ENCODE data around the gene POGK. TPM values are rescaled to one million over a fixed set of nuclear protein-coding genes. Genes with fewer than 3 reads are reported as not detected.
A peak's percentile ranks its signal among the peaks of the same experiment; 100 is the strongest.

Gene POGK
- total and polyA plus RNA-seq, 4 donors, result 19.0 to 56.2 (median 27.2) TPM

DNA sequence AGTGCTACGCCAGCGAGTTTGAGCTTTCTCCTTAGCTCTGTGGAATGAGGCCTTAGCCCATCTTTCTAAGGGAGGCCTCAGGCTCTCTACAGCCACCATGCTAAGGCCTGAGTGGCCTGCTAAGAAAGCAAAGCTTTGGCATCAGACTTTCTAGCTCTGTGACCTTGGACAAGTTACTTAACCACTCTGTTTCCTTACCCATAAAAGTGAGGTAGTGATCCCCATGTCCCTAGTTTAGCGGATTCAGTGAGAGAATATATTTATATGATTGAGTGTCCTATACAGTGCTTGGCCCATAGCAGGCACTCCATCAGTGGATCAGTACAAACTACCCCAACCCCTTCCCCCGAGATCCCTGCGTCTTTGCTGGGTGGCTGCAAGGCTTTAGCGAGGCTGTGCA lies 4.0 kb downstream of the POGK start:
- TF ChIP-seq, protein P1, sequence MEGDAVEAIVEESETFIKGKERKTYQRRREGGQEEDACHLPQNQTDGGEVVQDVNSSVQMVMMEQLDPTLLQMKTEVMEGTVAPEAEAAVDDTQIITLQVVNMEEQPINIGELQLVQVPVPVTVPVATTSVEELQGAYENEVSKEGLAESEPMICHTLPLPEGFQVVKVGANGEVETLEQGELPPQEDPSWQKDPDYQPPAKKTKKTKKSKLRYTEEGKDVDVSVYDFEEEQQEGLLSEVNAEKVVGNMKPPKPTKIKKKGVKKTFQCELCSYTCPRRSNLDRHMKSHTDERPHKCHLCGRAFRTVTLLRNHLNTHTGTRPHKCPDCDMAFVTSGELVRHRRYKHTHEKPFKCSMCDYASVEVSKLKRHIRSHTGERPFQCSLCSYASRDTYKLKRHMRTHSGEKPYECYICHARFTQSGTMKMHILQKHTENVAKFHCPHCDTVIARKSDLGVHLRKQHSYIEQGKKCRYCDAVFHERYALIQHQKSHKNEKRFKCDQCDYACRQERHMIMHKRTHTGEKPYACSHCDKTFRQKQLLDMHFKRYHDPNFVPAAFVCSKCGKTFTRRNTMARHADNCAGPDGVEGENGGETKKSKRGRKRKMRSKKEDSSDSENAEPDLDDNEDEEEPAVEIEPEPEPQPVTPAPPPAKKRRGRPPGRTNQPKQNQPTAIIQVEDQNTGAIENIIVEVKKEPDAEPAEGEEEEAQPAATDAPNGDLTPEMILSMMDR (IDR thresholded peaks at IDR 0.05; ENCODE audit: control extremely low read depth, extremely low read depth), result no peak
- Histone ChIP-seq H3K4me1 (ENCODE audit: control insufficient read depth in 5 of 5, insufficient read depth in 5 of 5, low read length in 5 of 5) (peaks cover 4 to 29% (median 26%) of the 10 kb centered on the region in 5 donors), H3K4me3 (no peak overlapping the region), H3K27ac (ENCODE audit: low read depth in 1 of 2, low read length in 1 of 2) (peak overlapping the region in 1 of 2 donors; percentile 3), H3K36me3 (ENCODE audit: control insufficient read depth in 4 of 4, insufficient read depth in 4 of 4, low read length in 4 of 4) (peaks cover 9 to 46% (median 37%) of the 10 kb centered on the region in 4 donors), H3K27me3 (ENCODE audit: control insufficient read depth in 3 of 3, insufficient read depth in 3 of 3, low read length in 2 of 3) (no peaks in the 10 kb centered on the region), H3K9me3 (ENCODE audit: control insufficient read depth in 4 of 4, insufficient read depth in 3 of 4, low read length in 3 of 4) (no peaks in the 10 kb centered on the region), H3K9ac (ENCODE audit: insufficient read depth in 1 of 2, low read length in 2 of 2) (no peak overlapping the region)
- DNase-seq (no peak), ATAC-seq (ENCODE audit: insufficient read depth, low FRiP score) (no peak)
- WGBS, 2 donors, result 85 to 90% methylated on average over 6 of the region's 6 CpGs

DNA sequence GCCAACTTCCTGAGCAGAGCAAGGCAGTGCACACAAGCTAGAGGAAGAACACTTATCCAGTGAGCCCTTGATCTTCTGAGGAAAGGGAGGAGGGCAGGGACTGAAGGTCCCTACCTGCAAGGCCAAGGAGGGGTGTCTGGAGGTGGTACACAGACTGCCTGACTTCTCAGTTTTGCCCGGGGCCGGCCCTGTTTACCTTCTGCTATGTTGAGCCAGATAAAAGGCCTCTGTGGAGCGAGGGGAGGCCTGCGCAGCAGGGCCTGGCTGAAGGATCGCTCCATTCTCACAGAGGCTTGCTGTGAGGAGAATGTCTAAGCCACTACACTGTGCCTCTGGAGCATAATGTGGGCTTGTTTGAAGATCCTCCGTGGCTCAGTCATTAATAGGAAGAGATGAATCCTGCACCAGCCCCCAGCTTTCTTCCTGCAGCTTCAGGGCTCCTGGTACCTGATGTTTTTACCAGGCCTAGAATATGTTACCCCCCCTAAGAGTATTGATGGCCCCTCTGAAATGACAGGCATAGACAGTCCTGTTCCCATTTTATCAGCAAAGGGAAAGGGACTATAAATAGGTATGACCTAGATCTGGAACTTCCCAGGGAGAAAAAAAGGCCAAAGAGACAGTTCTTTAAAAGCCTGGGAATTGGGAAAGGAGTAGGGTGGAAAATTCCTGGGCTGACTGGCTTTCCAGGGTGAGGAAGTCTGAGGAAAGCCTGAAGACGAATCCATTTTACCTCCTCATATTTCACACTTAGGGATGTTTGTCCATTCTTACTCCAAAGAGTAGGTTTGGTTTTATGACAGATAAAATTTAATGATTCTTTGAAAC lies 4.7 kb downstream of the POGK start:
- Histone ChIP-seq H3K9ac (ENCODE audit: insufficient read depth in 1 of 2, low read length in 2 of 2) (no peak overlapping the region), H3K27me3 (ENCODE audit: control insufficient read depth in 3 of 3, insufficient read depth in 3 of 3, low read length in 2 of 3) (no peaks in the 10 kb centered on the region), H3K27ac (ENCODE audit: low read depth in 1 of 2, low read length in 1 of 2) (peak overlapping the region; percentile 21 to 49), H3K9me3 (ENCODE audit: control insufficient read depth in 4 of 4, insufficient read depth in 3 of 4, low read length in 3 of 4) (no peaks in the 10 kb centered on the region), H3K36me3 (ENCODE audit: control insufficient read depth in 4 of 4, insufficient read depth in 4 of 4, low read length in 4 of 4) (peaks cover 11 to 50% (median 42%) of the 10 kb centered on the region in 4 donors), H3K4me3 (no peak overlapping the region), H3K4me1 (ENCODE audit: control insufficient read depth in 5 of 5, insufficient read depth in 5 of 5, low read length in 5 of 5) (peaks cover 4 to 27% (median 20%) of the 10 kb centered on the region in 5 donors)
- peak; percentile 52 to 82 (median 76) for DNase-seq
- TF ChIP-seq, protein P1 (IDR thresholded peaks at IDR 0.05; ENCODE audit: control extremely low read depth, extremely low read depth), result no peak
- WGBS, 2 donors, result 71 to 85% methylated on average over 7 of the region's 7 CpGs
- ATAC-seq (ENCODE audit: insufficient read depth, low FRiP score), result no peak

GRCh38 chr1:166844791-166845190 lies 5.5 kb downstream of the POGK start:
- TF ChIP-seq, protein P1 (IDR thresholded peaks at IDR 0.05; ENCODE audit: control extremely low read depth, extremely low read depth), result no peak
- Histone ChIP-seq H3K9me3 (ENCODE audit: control insufficient read depth in 4 of 4, insufficient read depth in 3 of 4, low read length in 3 of 4) (no peaks in the 10 kb centered on the region), H3K4me1 (ENCODE audit: control insufficient read depth in 5 of 5, insufficient read depth in 5 of 5, low read length in 5 of 5) (peaks cover 4 to 27% (median 20%) of the 10 kb centered on the region in 5 donors), H3K36me3 (ENCODE audit: control insufficient read depth in 4 of 4, insufficient read depth in 4 of 4, low read length in 4 of 4) (peaks cover 14 to 58% (median 49%) of the 10 kb centered on the region in 4 donors), H3K9ac (ENCODE audit: insufficient read depth in 1 of 2, low read length in 2 of 2) (no peak overlapping the region), H3K4me3 (no peak overlapping the region), H3K27ac (ENCODE audit: low read depth in 1 of 2, low read length in 1 of 2) (peak overlapping the region in 1 of 2 donors; percentile 21), H3K27me3 (ENCODE audit: control insufficient read depth in 3 of 3, insufficient read depth in 3 of 3, low read length in 2 of 3) (no peaks in the 10 kb centered on the region)
- ATAC-seq (ENCODE audit: insufficient read depth, low FRiP score), result no peak
- WGBS, 2 donors, result 73 to 89% methylated on average over 7 of the region's 7 CpGs
- no peak for DNase-seq

Measured in lung (tissue), 12 donors.